ENCODE data around the gene C2CD4D.
"Not testable (repeated sequence)": the region's sequence is repeated elsewhere in the genome, so short reads cannot be mapped to it uniquely, and the experiment has no call there.

DNA sequence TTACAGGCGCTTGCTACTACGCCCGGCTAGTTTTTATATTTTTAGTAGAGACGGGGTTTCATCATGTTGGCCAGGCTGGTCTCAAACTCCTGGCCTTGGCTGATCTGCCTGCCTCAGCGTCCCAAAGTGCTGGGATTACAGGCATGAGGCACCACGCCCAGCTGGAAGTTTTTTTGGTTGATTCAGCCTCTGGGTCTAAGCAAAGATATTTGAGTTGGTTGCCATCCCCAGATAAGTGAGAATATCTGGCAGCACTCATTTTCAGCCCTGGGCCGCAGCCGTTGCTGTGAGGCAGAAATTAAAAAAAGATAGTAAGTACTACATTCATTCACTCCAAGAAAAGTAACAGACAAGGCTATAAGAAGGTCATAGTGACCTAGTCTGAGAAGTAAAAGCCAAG lies 15.9 kb upstream of the C2CD4D start:
- TF ChIP-seq, protein P1, sequence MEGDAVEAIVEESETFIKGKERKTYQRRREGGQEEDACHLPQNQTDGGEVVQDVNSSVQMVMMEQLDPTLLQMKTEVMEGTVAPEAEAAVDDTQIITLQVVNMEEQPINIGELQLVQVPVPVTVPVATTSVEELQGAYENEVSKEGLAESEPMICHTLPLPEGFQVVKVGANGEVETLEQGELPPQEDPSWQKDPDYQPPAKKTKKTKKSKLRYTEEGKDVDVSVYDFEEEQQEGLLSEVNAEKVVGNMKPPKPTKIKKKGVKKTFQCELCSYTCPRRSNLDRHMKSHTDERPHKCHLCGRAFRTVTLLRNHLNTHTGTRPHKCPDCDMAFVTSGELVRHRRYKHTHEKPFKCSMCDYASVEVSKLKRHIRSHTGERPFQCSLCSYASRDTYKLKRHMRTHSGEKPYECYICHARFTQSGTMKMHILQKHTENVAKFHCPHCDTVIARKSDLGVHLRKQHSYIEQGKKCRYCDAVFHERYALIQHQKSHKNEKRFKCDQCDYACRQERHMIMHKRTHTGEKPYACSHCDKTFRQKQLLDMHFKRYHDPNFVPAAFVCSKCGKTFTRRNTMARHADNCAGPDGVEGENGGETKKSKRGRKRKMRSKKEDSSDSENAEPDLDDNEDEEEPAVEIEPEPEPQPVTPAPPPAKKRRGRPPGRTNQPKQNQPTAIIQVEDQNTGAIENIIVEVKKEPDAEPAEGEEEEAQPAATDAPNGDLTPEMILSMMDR (conservative IDR thresholded peaks at IDR 0.05; ENCODE audit: low read depth, low read length): not testable (repeated sequence)
- not testable (repeated sequence) for TF ChIP-seq EZH2phosphoT487 (IDR thresholded peaks at IDR 0.05; ENCODE audit: borderline replicate concordance, low read length)
